ENCODE results near the gene UFSP1.
"Not testable (repeated sequence)": the region's sequence is repeated elsewhere in the genome, so short reads cannot be mapped to it uniquely, and the experiment has no call there.

Gene UFSP1

DNA sequence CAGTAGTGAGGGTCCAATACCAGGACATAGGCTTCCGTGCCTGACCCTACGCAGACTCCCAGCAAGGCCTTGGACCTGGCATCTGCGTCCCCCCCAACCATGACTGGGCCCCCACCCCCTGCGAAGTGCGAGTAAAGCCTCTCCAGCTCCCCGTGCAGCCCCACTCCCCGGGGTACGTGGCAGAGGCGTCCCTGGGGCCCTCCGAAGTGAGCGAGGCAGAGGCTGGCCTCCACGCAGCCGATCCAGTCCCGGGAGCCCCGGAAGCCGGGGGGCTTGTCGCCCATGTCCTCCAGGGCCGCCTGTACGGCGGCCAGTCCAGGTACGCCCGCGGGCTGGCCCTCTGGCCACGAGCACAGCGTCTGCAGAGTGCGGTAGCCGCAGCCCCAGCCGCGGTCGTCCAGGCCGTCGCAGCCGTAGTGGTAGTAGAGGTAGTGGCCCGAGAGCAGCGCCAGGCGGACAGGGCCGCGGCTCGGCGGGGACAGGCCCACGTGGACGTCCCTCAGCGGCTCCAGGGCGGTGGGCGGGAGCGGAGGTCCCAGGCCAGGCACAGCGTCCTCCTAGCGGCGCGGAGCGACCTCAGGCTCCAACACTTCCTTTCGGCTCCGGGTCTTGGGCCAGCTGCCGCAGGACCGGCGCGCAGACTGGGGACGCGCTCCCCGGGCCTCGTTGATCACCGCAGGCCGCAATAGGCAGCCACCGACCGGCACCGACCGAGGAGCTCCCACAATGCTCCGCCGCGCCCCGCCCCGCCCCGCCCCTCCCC is at the start of gene UFSP1:
UFSP1 (minus strand) TSS at position 728 of the 763 bp plus-strand sequence; CDS start at position 284, 444 bp downstream.
- TF ChIP-seq, protein P1, sequence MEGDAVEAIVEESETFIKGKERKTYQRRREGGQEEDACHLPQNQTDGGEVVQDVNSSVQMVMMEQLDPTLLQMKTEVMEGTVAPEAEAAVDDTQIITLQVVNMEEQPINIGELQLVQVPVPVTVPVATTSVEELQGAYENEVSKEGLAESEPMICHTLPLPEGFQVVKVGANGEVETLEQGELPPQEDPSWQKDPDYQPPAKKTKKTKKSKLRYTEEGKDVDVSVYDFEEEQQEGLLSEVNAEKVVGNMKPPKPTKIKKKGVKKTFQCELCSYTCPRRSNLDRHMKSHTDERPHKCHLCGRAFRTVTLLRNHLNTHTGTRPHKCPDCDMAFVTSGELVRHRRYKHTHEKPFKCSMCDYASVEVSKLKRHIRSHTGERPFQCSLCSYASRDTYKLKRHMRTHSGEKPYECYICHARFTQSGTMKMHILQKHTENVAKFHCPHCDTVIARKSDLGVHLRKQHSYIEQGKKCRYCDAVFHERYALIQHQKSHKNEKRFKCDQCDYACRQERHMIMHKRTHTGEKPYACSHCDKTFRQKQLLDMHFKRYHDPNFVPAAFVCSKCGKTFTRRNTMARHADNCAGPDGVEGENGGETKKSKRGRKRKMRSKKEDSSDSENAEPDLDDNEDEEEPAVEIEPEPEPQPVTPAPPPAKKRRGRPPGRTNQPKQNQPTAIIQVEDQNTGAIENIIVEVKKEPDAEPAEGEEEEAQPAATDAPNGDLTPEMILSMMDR (conservative IDR thresholded peaks at IDR 0.05) = no peak
- peak; percentile 99 for TF ChIP-seq ZFX (IDR thresholded peaks at IDR 0.05)

DNA sequence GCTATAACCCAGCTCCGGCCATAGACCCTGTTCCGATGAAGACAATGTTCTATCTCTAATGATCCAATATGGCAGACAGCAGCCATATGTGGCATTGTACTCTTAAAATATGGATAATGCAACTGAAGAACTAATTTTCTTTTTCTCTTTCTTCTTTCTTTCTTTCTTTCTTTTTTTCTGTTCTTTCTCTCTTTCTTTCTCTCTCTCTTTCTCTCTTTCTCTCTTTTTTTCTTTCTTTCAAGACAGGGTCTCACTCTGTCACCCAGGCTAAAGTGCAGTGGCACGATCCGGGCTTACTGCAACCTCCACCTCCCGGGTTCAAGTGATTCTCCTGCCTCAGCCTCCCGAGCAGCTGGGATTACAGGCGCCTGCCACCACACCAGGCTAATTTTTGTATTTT is 46.7 kb upstream of the UFSP1 start:
- not testable (repeated sequence) for H3K27ac ChIP-seq

More for the DNA sequence above, at the start of gene UFSP1:
- H3K27ac ChIP-seq = peak within 1 kb of the TSS; percentile 98

DNA sequence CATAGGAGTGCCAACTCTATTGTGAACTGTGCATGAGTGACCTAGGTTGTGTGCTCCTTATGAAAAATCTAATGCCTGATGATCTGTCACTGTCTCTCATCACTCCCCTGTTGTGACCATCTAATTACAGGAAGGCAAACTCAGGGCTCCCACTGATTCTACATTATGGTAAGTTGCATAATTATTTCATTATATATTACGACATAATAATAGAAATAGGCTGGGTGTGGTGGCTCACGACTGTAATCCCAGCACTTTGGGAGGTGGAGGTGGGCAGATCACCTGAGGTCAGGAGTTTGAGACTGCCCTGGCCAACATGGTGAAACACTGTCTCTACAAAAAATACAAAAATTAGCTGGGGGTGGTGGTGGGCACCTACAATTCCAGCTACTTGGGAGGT is 45.9 kb upstream of the UFSP1 start:
- H3K27ac ChIP-seq = not testable (repeated sequence)

DNA sequence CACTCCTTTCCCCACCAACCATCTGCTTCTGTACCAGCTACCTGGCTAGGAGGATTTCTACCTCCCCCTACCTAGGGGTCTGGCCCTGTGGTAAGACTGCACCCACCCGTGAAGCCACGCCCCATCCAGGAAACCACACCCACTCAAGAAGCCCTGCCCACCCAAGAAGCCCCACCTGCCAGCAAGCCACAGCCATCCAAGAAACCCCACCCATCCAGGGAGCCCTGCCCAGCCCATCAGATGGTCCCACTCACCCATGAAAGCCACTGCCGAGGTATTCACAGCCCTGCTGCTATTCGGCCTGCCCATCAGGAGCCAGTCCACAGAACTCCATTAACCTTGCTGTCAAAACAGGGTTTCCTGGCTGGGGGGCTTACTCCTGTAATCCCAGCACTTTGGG is 44.2 kb upstream of the UFSP1 start:
- H3K27ac ChIP-seq = no peak overlapping the region
- no peak for TF ChIP-seq ZFX (IDR thresholded peaks at IDR 0.05)
- TF ChIP-seq, protein P1 (conservative IDR thresholded peaks at IDR 0.05) = no peak

DNA sequence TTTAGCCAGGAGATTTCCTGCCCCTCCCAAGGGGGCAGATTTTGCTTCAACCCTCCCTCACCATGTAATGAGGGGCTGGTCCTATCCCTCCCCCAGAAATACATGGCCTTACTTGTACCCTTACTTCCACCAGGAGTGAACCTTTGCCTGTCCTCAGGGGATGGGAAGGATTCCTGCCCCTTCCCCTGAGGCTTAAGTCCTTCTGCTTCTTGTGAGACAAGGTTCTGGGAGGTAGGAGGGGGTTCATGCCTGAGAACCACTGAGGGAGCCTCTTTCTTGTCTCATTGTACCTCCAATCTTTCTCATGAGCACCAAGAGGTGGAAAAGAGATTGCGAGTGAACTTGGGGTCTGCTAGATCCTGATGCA is 40.3 kb upstream of the UFSP1 start:
- TF ChIP-seq, protein P1 (conservative IDR thresholded peaks at IDR 0.05) = no peak
- no peak for TF ChIP-seq ZFX (IDR thresholded peaks at IDR 0.05)
- no peak overlapping the region for H3K27ac ChIP-seq

DNA sequence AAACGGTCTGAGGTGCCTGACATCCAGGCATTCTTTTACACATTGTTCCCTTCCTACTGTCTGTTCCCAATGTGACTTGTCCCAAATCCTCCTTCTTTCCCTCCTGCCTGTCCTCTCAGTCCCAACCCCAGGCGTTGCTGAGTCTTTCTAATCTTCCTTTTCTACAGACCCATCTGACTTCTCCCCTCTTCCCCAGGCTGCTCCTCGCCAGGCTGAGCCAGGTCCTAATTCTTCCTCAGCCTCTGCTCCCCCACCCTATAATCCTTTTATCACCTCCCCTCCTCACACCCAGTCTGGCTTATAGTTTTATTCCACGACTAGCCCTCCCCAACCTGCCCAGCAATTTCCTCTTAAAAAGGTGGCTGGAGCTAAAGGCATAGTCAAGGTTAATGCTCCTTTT is 34.1 kb upstream of the UFSP1 start:
- H3K27ac ChIP-seq = not testable (repeated sequence)

DNA sequence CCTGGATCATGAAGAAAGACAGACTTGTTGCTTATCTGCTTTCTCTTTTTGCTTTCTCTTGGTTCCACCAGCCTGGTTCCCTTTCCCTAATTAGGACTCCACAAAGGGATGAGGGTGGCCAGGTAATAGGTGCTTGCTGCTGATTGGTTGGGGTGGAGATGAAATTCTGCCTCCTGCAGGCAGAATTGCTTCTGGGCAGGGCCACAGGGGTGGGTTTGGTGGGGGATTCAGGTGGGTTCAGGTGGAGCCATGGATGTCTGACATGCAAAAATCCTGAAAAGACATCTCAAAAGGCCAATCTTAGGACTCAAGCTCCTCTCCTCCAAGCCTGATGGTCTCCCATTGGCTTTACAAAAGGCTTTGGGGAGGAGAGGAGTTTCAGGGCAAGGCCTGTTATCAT is 31.5 kb upstream of the UFSP1 start:
- no peak for TF ChIP-seq ZFX (IDR thresholded peaks at IDR 0.05)
- TF ChIP-seq, protein P1 (conservative IDR thresholded peaks at IDR 0.05) = no peak

DNA sequence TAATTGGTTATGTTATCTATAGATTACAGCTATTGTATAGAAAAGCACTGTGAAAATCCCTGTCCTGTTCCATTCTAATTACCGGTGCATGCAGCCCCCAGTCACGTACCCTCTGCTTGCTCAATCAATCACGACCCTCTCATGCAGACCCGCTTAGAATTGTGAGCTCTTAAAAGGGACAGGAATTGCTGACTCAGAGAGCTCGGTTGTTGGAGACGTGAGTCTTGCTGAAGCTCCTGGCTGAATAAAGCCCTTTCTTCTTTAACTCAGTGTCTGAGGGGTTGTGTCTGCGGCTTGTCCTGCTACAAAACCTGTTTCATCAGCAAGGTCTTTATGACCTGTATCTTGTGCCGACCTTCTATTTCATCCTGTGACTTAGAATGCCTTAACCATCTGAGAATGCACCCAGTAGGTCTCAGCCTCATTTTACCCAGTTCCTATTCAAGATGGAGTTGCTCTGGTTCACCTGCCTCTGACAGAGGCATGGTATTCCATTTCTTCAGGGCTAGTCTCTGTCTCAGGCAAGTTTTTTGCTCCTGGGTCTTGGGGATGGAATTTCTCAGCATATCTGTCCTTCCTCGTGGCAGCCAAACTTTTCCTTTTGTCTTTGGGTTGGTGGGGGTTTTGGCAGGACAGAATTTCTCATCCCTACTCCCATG is 30.4 kb upstream of the UFSP1 start:
- not testable (repeated sequence) for H3K27ac ChIP-seq

More for the DNA sequence above, 31.5 kb upstream of the UFSP1 start:
- no peak overlapping the region for H3K27ac ChIP-seq

DNA sequence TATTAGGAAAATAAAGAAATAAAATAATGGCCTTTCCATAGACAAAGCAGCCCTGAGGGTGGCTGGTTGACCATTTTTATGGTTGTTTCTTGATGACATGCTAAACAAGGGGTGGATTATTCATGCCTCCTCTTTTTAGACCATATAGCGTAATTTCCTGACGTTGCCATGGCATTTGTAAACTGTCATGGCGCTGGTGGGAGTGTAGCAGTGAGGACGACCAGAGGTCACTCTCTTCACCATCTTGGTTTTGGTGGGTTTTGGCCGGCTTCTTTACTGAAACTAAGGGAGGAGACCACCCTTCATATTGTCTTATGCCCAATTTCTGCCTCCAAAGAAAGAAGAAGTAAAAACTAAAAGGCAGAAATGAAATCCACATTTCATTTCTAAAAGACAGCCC is 29.8 kb upstream of the UFSP1 start:
- H3K27ac ChIP-seq = not testable (repeated sequence)

DNA sequence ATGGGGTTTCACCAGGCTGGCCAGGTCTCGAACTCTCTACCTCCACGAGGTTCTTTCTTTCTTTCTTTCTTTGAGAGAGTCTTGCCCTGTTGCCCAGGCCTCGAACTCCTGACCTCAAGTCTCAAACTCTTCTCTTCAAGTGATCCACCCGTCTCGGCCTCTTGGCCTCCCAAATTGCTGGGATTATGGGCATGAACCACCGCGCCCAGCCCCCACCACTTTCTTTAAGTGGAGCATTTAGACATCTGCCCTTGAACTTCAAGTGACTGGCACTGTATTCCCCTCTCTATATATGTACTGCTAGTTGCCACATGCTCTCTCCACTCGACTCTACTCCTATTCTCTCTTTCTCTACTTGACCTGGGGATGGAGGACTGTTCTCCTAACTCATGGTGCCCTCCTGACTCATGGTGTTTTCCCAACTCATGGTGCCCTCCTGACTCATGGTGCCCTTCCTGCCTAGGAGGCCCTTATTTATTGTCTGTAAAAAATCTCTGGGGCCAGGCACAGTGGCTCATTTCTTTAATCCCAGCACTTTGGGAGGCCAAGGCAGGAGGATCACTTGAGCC is 25.4 kb upstream of the UFSP1 start:
- no peak for TF ChIP-seq ZFX (IDR thresholded peaks at IDR 0.05)
- TF ChIP-seq, protein P1 (conservative IDR thresholded peaks at IDR 0.05) = no peak
- H3K27ac ChIP-seq = no peak overlapping the region

Measured in C4-2B (cell line).